Breast epithelium (tissue), 4 donors: ENCODE data around the gene MORF4L2. TPM values are rescaled to one million over a fixed set of nuclear protein-coding genes. Genes with fewer than 3 reads are reported as not detected.

Experiments used
- DNase-seq, 2 donors: peaks; one replicate each; pipeline ENCODE4 v3.0.0-alpha.2; 2019; ENCODE audit warnings: low spot score in 2 of 2
- H3K27ac ChIP-seq, 2 donors: fragments of 200-600 bp; sonication (generic) in 1 of 2; one replicate each; pipeline ENCODE4 v1.5.1; 2016 to 2019; ENCODE audit warnings: mild to moderate bottlenecking in 1 of 2
- H3K27me3 ChIP-seq, 2 donors: fragments of 200-600 bp; sonication (generic) in 1 of 2; one replicate each; pipeline versions ENCODE4 v1.5.1 to v1.6.0; 2017 to 2019; ENCODE audit warnings: control low read depth in 1 of 2, mild to moderate bottlenecking in 1 of 2
- H3K36me3 ChIP-seq: fragments of 200-600 bp; one replicate; pipeline ENCODE4 v1.5.1; 2019
- H3K4me1 ChIP-seq, 2 donors: fragments of 200-600 bp; sonication (generic); one replicate each; pipeline ENCODE4 v1.5.1; 2016 to 2019; ENCODE audit warnings: control low read depth in 1 of 2
- H3K4me3 ChIP-seq, 3 donors: fragments of 200-600 bp; sonication (generic); 1 replicate in 2 of 3; 2 replicates in 1 of 3; pipeline ENCODE4 v1.5.1; 2016 to 2019; ENCODE audit warnings: mild to moderate bottlenecking in 3 of 3, moderate library complexity in 2 of 3
- H3K9me3 ChIP-seq, 2 donors: fragments of 200-600 bp; sonication (generic) in 1 of 2; one replicate each; pipeline ENCODE4 v1.5.1; 2016 to 2019; ENCODE audit warnings: control low read depth in 1 of 2
- CTCF ChIP-seq, 3 donors: fragments of 450-650 bp; IDR thresholded peaks; one replicate each; pipeline ENCODE4 v1.5.1; 2016 to 2017; ENCODE audit warnings: antibody characterized with exemption in 3 of 3, mild to moderate bottlenecking in 3 of 3, moderate library complexity in 3 of 3
- POLR2A ChIP-seq: fragments of 450-650 bp; IDR thresholded peaks from one replicate; pipeline ENCODE4 v1.6.1; 2016; ENCODE audit warnings: antibody characterized with exemption, mild to moderate bottlenecking, moderate library complexity
- POLR2AphosphoS5 ChIP-seq, 3 donors: sonication (generic); formaldehyde crosslinking; IDR thresholded peaks; one replicate each; pipeline ENCODE4 v1.6.1; 2017; ENCODE audit warnings: antibody characterized with exemption in 3 of 3
- intact Hi-C: fragments of 100-400 bp; cut with DNase I; formaldehyde crosslinking; loops from one replicate; pipeline ENCODE4 v1.15.1; 2023; ENCODE audit warnings: low total_unique reads
- total RNA-seq, 3 donors: library from RNA; depleted of rRNA; stranded (reverse); fragments of >200 nt; gene quantifications; one replicate each; pipeline ENCODE4 v1.1.0, GENCODE V29; 2016

MORF4L2 gene
- total RNA-seq, 3 donors from 2014 or later = 179 to 400 (median 296) TPM

DNA sequence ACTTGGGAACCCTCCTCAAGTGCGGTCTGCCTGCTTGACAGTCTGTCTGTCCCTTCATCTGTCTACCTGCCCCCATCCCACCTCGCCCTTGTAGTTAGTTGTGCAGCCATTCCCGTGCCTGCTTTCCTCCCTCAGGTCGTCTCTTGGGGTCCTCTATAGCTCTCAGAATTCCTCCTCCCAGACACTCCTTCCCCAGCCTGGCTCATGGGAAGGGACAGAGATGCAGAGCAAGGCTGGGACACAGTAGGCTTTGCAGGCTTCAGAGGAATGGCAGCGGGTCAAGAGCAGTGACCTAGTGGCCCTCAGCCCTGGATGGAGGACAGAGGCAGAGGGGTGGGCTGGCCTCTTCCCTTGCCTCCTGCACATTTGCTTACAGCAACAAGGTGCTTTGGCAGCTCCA is 42.5 kb upstream of the MORF4L2 start:
- no peak for TF ChIP-seq POLR2A
- TF ChIP-seq POLR2AphosphoS5 (IDR thresholded peaks at IDR 0.05) = no peak
- no peak for TF ChIP-seq CTCF (IDR thresholded peaks at IDR 0.05)
- H3K4me1 ChIP-seq = no peaks in the 10 kb centered on the region

GRCh38 chrX:103727115-103727514 is 40.6 kb upstream of the MORF4L2 start:
- peaks cover 0 to 86% of the 10 kb centered on the region in 2 donors for H3K27me3 ChIP-seq
- H3K9me3 ChIP-seq = no peaks in the 10 kb centered on the region
- intact Hi-C loops = no loop called here
- no peak overlapping the region for H3K4me3 ChIP-seq
- H3K4me1 ChIP-seq = no peaks in the 10 kb centered on the region
- no peak overlapping the region for H3K27ac ChIP-seq
- H3K36me3 ChIP-seq = no peaks in the 10 kb centered on the region
- DNase-seq = no peak
- no peak for TF ChIP-seq POLR2AphosphoS5 (IDR thresholded peaks at IDR 0.05)
- no peak for TF ChIP-seq CTCF (IDR thresholded peaks at IDR 0.05)
- no peak for TF ChIP-seq POLR2A

More for the DNA sequence above, 42.5 kb upstream of the MORF4L2 start:
- no peak overlapping the region for H3K27ac ChIP-seq
- no peaks in the 10 kb centered on the region for H3K9me3 ChIP-seq
- H3K4me3 ChIP-seq = no peak overlapping the region
- intact Hi-C loops = no loop called here
- no peak for DNase-seq
- H3K27me3 ChIP-seq = peaks cover 0 to 80% of the 10 kb centered on the region in 2 donors
- no peaks in the 10 kb centered on the region for H3K36me3 ChIP-seq

GRCh38 chrX:103726477-103726876 is 40.0 kb upstream of the MORF4L2 start:
- Histone ChIP-seq H3K4me1 (no peaks in the 10 kb centered on the region), H3K9me3 (no peaks in the 10 kb centered on the region), H3K27ac (no peak overlapping the region), H3K4me3 (no peak overlapping the region), H3K27me3 (peaks cover 0 to 86% of the 10 kb centered on the region in 2 donors), H3K36me3 (no peaks in the 10 kb centered on the region)
- intact Hi-C loops = no loop called here
- no peak for DNase-seq
- TF ChIP-seq POLR2AphosphoS5 (IDR thresholded peaks at IDR 0.05) (no peak), CTCF (IDR thresholded peaks at IDR 0.05) (no peak), POLR2A (no peak)

DNA sequence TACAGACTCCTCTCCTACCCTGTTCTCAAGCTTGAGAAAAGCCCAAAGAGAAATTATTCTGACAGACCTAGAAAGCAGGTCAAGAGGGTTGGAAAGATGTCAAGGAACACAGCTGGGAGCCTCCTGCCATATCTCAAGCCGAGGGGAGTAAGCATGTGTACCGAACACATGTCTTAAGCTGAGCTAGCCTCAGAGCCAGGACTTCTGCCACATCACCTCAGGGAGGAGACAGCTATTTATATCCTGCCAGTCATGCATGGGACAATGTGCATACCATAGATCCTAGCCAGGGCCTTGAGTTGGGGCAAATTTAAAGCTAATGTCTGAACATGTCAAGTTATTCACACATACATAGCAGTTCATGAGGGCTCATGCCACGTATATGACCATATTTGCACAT is 36.0 kb upstream of the MORF4L2 start:
- no peaks in the 10 kb centered on the region for H3K9me3 ChIP-seq
- TF ChIP-seq POLR2AphosphoS5 (IDR thresholded peaks at IDR 0.05) (no peak), POLR2A (no peak), CTCF (IDR thresholded peaks at IDR 0.05) (no peak)
- DNase-seq = no peak
- no peak overlapping the region for H3K27ac ChIP-seq
- no peak overlapping the region for H3K4me3 ChIP-seq
- intact Hi-C loops = no loop called here
- H3K36me3 ChIP-seq = no peaks in the 10 kb centered on the region
- peaks cover 0 to 63% of the 10 kb centered on the region in 2 donors for H3K27me3 ChIP-seq
- H3K4me1 ChIP-seq = no peaks in the 10 kb centered on the region

DNA sequence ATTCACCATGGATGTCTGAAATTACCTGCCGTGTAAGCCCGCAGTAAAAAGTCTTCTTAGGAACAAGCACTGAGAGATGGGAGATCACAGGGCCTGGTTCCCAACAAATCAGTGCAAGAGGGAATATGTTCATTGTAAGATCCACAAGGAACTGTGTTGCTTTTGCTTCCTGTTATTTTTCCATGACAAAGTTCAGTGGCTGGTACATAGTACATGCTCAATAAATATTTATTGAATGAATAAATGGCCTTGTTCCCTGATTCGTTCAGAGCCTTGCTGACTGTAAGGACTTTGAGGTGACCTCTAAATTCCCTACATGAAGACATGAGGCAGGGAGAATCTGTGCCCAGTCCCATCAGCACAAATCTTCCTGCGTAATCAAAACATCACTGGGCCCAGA is 31.6 kb upstream of the MORF4L2 start:
- no peaks in the 10 kb centered on the region for H3K4me1 ChIP-seq
- no peaks in the 10 kb centered on the region for H3K36me3 ChIP-seq
- H3K27ac ChIP-seq = no peak overlapping the region
- no peaks in the 10 kb centered on the region for H3K9me3 ChIP-seq
- intact Hi-C loops = no loop called here
- peaks cover 0 to 35% of the 10 kb centered on the region in 2 donors for H3K27me3 ChIP-seq
- TF ChIP-seq CTCF (IDR thresholded peaks at IDR 0.05) (no peak), POLR2AphosphoS5 (IDR thresholded peaks at IDR 0.05) (no peak), POLR2A (no peak)
- no peak overlapping the region for H3K4me3 ChIP-seq
- DNase-seq = no peak
